Measurements from ENCODE around the gene SRPX2. TPM values are rescaled to one million over a fixed set of nuclear protein-coding genes. Genes with fewer than 3 reads are reported as not detected.
A peak's percentile ranks its signal among the peaks of the same experiment; 100 is the strongest.

Gene SRPX2
- total and polyA plus RNA-seq, 4 donors = 11.6 to 48.2 (median 28.6) TPM

DNA sequence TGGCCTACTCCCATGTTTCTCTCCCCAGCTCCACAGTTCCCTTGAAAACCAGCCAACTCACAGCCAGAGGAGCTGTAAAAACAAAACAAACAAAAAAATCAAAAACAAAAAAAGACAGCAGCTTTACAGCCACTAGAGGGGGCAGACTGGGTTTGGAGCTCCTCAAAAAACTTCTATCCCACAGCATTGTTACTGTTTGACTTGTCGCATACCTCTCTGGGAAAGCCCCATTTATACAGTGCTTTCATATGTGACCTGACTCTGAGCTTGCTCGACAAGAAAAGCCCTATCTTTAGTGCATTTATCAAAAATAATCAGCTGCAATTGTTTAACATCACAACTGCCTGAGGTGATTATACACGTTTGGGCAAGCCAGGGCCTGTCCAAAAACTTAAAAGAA lies 29.0 kb upstream of the SRPX2 start:
- ATAC-seq (ENCODE audit: low FRiP score) = no peak
- no peak overlapping the region for H3K4me3 ChIP-seq (ENCODE audit: low read length in 2 of 2)
- no peaks in the 10 kb centered on the region for H3K27me3 ChIP-seq (ENCODE audit: control insufficient read depth in 1 of 2, insufficient read depth in 2 of 2, low read length in 1 of 2)
- no peaks in the 10 kb centered on the region for H3K36me3 ChIP-seq (ENCODE audit: control insufficient read depth in 1 of 2, insufficient read depth in 2 of 2, low read length in 1 of 2)
- H3K27ac ChIP-seq (ENCODE audit: low read depth in 1 of 2, low read length in 2 of 2) = no peak overlapping the region
- WGBS, 2 donors = 12 to 23% methylated on average over 3 of the region's 3 CpGs
- no peaks in the 10 kb centered on the region for H3K4me1 ChIP-seq (ENCODE audit: control insufficient read depth in 1 of 2, insufficient read depth in 2 of 2, low read length in 2 of 2)
- no peak for DNase-seq
- intact Hi-C loops (cut with DNase I) = no loop called here
- no peaks in the 10 kb centered on the region for H3K9me3 ChIP-seq (ENCODE audit: control insufficient read depth, low read length)

DNA sequence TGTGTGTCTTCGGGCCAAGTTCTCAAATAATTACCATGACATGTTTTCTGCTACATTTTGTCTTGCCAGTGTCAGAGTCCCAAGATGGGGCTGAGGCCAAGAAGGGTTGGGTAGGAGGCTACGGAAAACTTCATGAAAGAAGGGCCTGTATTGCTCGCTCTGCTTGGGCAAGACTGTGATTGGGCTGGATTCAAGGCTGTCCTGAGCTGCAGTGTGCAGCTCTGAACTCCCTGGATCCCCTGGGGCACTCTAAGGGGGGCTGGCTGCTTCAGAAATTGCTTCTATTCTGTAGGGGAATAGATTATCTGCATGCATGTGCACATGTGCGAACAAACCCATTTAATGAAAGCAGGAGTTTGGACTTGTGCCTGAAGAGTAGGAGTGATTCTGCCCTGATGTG lies 21.0 kb upstream of the SRPX2 start:
- ATAC-seq (ENCODE audit: low FRiP score) = no peak
- 66 to 67% methylated on average over 4 of the region's 4 CpGs for WGBS, 2 donors
- intact Hi-C loops (cut with DNase I) = no loop called here
- Histone ChIP-seq H3K27ac (ENCODE audit: low read depth in 1 of 2, low read length in 2 of 2) (no peak overlapping the region), H3K4me3 (ENCODE audit: low read length in 2 of 2) (no peak overlapping the region), H3K9me3 (ENCODE audit: control insufficient read depth, low read length) (no peaks in the 10 kb centered on the region), H3K27me3 (ENCODE audit: control insufficient read depth in 1 of 2, insufficient read depth in 2 of 2, low read length in 1 of 2) (no peaks in the 10 kb centered on the region), H3K4me1 (ENCODE audit: control insufficient read depth in 1 of 2, insufficient read depth in 2 of 2, low read length in 2 of 2) (no peaks in the 10 kb centered on the region), H3K36me3 (ENCODE audit: control insufficient read depth in 1 of 2, insufficient read depth in 2 of 2, low read length in 1 of 2) (no peaks in the 10 kb centered on the region)
- no peak for DNase-seq

DNA sequence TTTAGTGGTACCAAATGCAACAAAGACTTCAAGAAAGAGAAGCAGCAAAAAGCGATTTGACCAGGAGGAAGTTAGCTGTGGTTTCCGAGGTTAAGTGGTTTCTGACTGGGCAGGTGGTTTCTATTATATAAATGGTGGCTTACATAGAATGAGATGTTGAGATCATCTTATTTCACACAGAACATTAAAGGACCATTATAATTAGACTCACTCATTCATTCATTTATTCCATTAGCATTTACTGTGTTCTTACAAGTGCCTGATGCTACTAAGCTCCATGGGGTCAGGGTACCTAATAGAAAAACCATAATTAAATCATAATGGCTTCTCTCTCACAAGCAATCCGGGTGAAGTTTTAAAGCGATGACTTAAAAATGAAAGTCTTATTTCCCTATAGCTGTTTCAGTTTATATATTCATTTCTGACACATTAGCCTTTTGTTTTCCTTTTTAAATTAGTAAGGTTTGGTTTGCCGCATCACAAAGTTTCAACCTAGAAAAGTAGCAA lies 18.0 kb upstream of the SRPX2 start:
- no peaks in the 10 kb centered on the region for H3K36me3 ChIP-seq (ENCODE audit: control insufficient read depth in 1 of 2, insufficient read depth in 2 of 2, low read length in 1 of 2)
- no peaks in the 10 kb centered on the region for H3K27me3 ChIP-seq (ENCODE audit: control insufficient read depth in 1 of 2, insufficient read depth in 2 of 2, low read length in 1 of 2)
- DNase-seq (no peak), ATAC-seq (ENCODE audit: low FRiP score) (no peak)
- H3K4me1 ChIP-seq (ENCODE audit: control insufficient read depth in 1 of 2, insufficient read depth in 2 of 2, low read length in 2 of 2) = no peaks in the 10 kb centered on the region
- intact Hi-C loops (cut with DNase I) = no loop called here
- H3K4me3 ChIP-seq (ENCODE audit: low read length in 2 of 2) = no peak overlapping the region
- no peaks in the 10 kb centered on the region for H3K9me3 ChIP-seq (ENCODE audit: control insufficient read depth, low read length)
- no peak overlapping the region for H3K27ac ChIP-seq (ENCODE audit: low read depth in 1 of 2, low read length in 2 of 2)
- whole genome bisulfite sequencing, 2 donors = 80 to 88% methylated on average over 5 of the region's 5 CpGs

DNA sequence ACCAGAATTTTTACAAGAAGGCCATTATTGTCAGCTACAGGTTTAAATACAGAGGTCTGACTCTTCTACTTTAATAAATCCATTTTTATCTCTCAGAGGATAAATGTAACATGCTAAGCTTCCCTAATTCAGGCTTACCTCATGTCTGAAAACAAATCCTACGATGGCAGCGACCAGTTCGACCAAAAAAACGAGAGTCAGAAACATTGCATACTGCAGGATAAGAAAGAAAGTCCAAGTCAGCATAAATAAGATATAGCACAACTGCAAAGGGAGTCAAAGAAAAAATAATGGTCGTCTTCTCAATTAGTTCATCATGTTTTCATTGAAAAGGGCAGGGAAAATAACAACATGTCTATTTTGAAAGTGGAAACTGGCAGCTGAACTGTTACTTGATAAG lies 9.0 kb upstream of the SRPX2 start:
- ATAC-seq (ENCODE audit: low FRiP score) (no peak), DNase-seq (no peak)
- no peak overlapping the region for H3K27ac ChIP-seq (ENCODE audit: low read depth in 1 of 2, low read length in 2 of 2)
- H3K4me3 ChIP-seq (ENCODE audit: low read length in 2 of 2) = no peak overlapping the region
- no peaks in the 10 kb centered on the region for H3K9me3 ChIP-seq (ENCODE audit: control insufficient read depth, low read length)
- intact Hi-C loops (cut with DNase I) = no loop called here
- H3K27me3 ChIP-seq (ENCODE audit: control insufficient read depth in 1 of 2, insufficient read depth in 2 of 2, low read length in 1 of 2) = no peaks in the 10 kb centered on the region
- no peaks in the 10 kb centered on the region for H3K36me3 ChIP-seq (ENCODE audit: control insufficient read depth in 1 of 2, insufficient read depth in 2 of 2, low read length in 1 of 2)
- H3K4me1 ChIP-seq (ENCODE audit: control insufficient read depth in 1 of 2, insufficient read depth in 2 of 2, low read length in 2 of 2) = no peaks in the 10 kb centered on the region
- 38 to 43% methylated on average over 5 of the region's 5 CpGs for WGBS, 2 donors

DNA sequence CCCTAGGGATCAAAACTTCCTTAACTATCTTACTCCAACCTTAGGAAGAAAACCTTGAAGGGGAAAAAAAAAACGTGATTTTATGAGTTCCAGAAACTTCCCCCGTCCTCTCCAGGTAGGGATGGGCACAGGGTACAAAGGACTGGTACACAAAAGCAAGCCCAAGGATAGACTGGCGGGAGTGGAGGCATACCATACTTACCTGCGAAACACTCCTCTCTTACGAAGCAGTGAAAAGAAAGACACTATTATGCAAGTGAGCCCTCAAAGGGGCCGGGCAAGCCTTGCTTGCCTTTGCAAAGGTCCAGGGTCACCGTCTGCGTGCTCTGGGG lies 8.0 kb upstream of the SRPX2 start:
- Histone ChIP-seq H3K36me3 (ENCODE audit: control insufficient read depth in 1 of 2, insufficient read depth in 2 of 2, low read length in 1 of 2) (no peaks in the 10 kb centered on the region), H3K27ac (ENCODE audit: low read depth in 1 of 2, low read length in 2 of 2) (no peak overlapping the region), H3K4me1 (ENCODE audit: control insufficient read depth in 1 of 2, insufficient read depth in 2 of 2, low read length in 2 of 2) (no peaks in the 10 kb centered on the region), H3K27me3 (ENCODE audit: control insufficient read depth in 1 of 2, insufficient read depth in 2 of 2, low read length in 1 of 2) (no peaks in the 10 kb centered on the region), H3K9me3 (ENCODE audit: control insufficient read depth, low read length) (no peaks in the 10 kb centered on the region), H3K4me3 (ENCODE audit: low read length in 2 of 2) (peak overlapping the region in 1 of 2 donors; percentile 52)
- DNase-seq = no peak
- ATAC-seq (ENCODE audit: low FRiP score) = peak; percentile 43
- 17 to 28% methylated on average over 8 of the region's 8 CpGs for WGBS, 2 donors
- intact Hi-C loops (cut with DNase I) = no loop called here

DNA sequence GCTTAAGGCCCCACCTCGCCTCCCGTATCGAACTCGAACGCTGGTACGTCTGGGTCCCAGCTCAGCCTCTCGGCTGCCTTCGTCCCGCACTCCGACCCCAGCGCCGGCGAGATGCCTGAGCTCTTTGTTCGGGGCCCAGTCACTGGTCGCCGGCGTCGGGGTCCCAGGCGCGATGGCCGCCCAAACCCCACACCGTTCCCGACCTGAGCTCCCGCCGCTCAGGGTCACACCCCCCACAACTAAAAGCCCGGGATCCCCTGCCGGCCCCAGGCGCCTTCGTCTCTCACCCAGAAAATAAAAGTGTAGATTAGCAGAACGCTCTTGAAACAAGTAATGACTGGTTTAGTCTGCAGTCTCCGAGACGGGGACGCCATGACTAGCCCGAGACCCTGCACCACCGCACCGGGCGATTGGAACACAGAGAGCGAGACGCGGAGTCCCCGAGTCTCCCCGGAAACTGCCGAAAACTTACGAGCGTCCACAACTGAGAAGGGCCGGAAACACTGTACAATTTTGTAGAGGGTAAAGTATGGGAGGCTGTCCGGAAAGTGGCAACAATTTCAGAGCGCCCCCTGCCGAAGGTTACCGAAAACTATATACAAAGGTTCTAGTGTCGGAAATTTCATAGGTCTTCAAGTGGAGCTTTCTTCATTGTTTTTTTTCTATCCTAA lies 7.5 kb upstream of the SRPX2 start, which contains the start of gene TSPAN6:
Gene TSPAN6, minus strand, starts transcription at position 486 of the 671 bp plus-strand sequence. Its CDS starts 112 bp downstream, at position 374.
- 1 to 26% methylated on average over 51 of the region's 51 CpGs for WGBS, 2 donors
- Histone ChIP-seq H3K4me1 (ENCODE audit: control insufficient read depth in 1 of 2, insufficient read depth in 2 of 2, low read length in 2 of 2) (no peaks in the 10 kb centered on the region), H3K36me3 (ENCODE audit: control insufficient read depth in 1 of 2, insufficient read depth in 2 of 2, low read length in 1 of 2) (no peaks in the 10 kb centered on the region), H3K4me3 (ENCODE audit: low read length in 2 of 2) (peak within 1 kb of the TSS; percentile 8 to 52), H3K27ac (ENCODE audit: low read depth in 1 of 2, low read length in 2 of 2) (no peak within 1 kb of the TSS), H3K9me3 (ENCODE audit: control insufficient read depth, low read length) (no peaks in the 10 kb centered on the region), H3K27me3 (ENCODE audit: control insufficient read depth in 1 of 2, insufficient read depth in 2 of 2, low read length in 1 of 2) (no peaks in the 10 kb centered on the region)
- peak; percentile 92 for ATAC-seq (ENCODE audit: low FRiP score)
- peak; percentile 75 to 90 for DNase-seq
- intact Hi-C loops (cut with DNase I) = no loop called here

DNA sequence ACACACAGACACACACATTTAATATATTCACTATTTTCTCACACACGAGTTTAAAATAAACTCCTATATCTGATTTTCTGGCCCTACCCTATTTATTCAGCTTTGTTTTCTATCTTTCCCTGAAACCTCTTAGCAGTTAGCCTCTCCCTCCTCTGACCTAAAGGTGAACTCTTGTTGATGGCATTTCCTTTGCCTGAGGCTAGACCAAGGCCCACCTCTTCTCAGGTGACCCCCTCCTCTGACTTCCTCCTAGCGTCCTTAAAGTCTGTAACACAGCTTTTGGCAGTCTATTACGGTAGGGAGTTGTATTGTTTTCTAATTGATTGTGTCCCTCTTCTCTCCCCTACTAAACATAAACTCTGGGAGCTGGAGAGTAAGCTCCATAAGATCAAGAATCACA lies 1.7 kb upstream of the SRPX2 start:
- H3K27me3 ChIP-seq (ENCODE audit: control insufficient read depth in 1 of 2, insufficient read depth in 2 of 2, low read length in 1 of 2) = no peaks in the 10 kb centered on the region
- WGBS, 2 donors = 43 to 85% methylated on average over 3 of the region's 3 CpGs

DNA sequence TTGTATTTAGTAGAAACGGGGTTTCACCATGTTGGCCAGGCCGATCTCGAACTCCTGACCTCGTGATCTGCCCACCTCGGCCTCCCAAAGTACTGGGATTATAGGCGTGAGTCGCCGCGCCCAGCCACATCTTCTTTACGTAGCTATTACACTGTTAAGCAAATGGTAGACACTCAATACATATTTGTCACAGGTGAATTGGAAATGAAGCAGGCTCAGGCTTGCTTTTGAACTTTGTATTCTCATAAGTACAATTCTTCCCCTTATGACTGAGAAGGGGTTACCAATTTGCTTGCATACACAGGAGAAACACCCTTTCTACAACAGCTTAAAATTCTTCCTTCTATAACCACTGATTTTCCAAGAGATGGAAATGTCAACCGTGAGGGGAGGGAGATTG lies 787 bp upstream of the SRPX2 start:
- DNase-seq (no peak), ATAC-seq (ENCODE audit: low FRiP score) (no peak)
- intact Hi-C loops (cut with DNase I) = no loop called here
- 79 to 95% methylated on average over 11 of the region's 11 CpGs for WGBS, 2 donors
- Histone ChIP-seq H3K27ac (ENCODE audit: low read depth in 1 of 2, low read length in 2 of 2) (no peak overlapping the region), H3K4me1 (ENCODE audit: control insufficient read depth in 1 of 2, insufficient read depth in 2 of 2, low read length in 2 of 2) (no peaks in the 10 kb centered on the region), H3K9me3 (ENCODE audit: control insufficient read depth, low read length) (no peaks in the 10 kb centered on the region), H3K36me3 (ENCODE audit: control insufficient read depth in 1 of 2, insufficient read depth in 2 of 2, low read length in 1 of 2) (no peaks in the 10 kb centered on the region), H3K4me3 (ENCODE audit: low read length in 2 of 2) (no peak overlapping the region), H3K27me3 (ENCODE audit: control insufficient read depth in 1 of 2, insufficient read depth in 2 of 2, low read length in 1 of 2) (no peaks in the 10 kb centered on the region)

More for the DNA sequence above, 1.7 kb upstream of the SRPX2 start:
- H3K27ac ChIP-seq (ENCODE audit: low read depth in 1 of 2, low read length in 2 of 2) = no peak overlapping the region
- DNase-seq (no peak), ATAC-seq (ENCODE audit: low FRiP score) (no peak)
- H3K4me3 ChIP-seq (ENCODE audit: low read length in 2 of 2) = no peak overlapping the region
- H3K4me1 ChIP-seq (ENCODE audit: control insufficient read depth in 1 of 2, insufficient read depth in 2 of 2, low read length in 2 of 2) = no peaks in the 10 kb centered on the region
- intact Hi-C loops (cut with DNase I) = no loop called here
- H3K9me3 ChIP-seq (ENCODE audit: control insufficient read depth, low read length) = no peaks in the 10 kb centered on the region
- no peaks in the 10 kb centered on the region for H3K36me3 ChIP-seq (ENCODE audit: control insufficient read depth in 1 of 2, insufficient read depth in 2 of 2, low read length in 1 of 2)

DNA sequence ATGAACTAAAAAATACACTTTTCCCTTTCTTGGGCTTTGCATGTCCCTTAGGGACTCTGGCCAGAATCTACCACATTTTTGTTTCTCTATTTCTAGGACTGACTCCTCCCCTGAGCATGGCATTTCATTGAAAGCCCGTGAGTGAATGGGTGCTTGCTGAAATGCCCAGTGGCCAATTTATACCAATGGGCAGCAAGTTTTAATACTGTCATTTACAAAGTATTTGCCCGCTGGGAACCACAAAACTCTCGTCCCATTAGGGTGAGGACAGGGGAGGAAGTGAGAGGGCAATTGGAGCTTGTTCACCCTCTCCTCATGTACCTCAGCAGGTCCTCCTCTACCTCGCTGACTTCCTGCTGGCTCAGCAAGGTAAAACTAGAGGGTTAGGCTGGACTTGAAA lies 1.1 kb downstream of the SRPX2 start:
- Histone ChIP-seq H3K4me1 (ENCODE audit: control insufficient read depth in 1 of 2, insufficient read depth in 2 of 2, low read length in 2 of 2) (no peaks in the 10 kb centered on the region), H3K9me3 (ENCODE audit: control insufficient read depth, low read length) (no peaks in the 10 kb centered on the region), H3K4me3 (ENCODE audit: low read length in 2 of 2) (peak overlapping the region in 1 of 2 donors; percentile 32), H3K36me3 (ENCODE audit: control insufficient read depth in 1 of 2, insufficient read depth in 2 of 2, low read length in 1 of 2) (no peaks in the 10 kb centered on the region), H3K27ac (ENCODE audit: low read depth in 1 of 2, low read length in 2 of 2) (no peak overlapping the region), H3K27me3 (ENCODE audit: control insufficient read depth in 1 of 2, insufficient read depth in 2 of 2, low read length in 1 of 2) (no peaks in the 10 kb centered on the region)
- intact Hi-C loops (cut with DNase I) = no loop called here
- DNase-seq (no peak), ATAC-seq (ENCODE audit: low FRiP score) (no peak)
- 25 to 31% methylated on average over 4 of the region's 4 CpGs for WGBS, 2 donors

All from aorta (tissue), 5 donors.